H9 (cell line): ENCODE measurements around the gene SEMA4A. TPM values are rescaled to one million over a fixed set of nuclear protein-coding genes. Genes with fewer than 3 reads are reported as not detected.

Experiments used
- DNase-seq: peaks from one replicate; pipeline ENCODE4 v3.0.0-alpha.2; 2017
- H2AFZ ChIP-seq: one replicate; pipeline ENCODE4 v1.6.1; 2013; ENCODE audit warnings: mild to moderate bottlenecking, low read length, control low read depth, moderate library complexity
- H2AK5ac ChIP-seq: 2 replicates; pipeline ENCODE4 v1.6.1; 2013; ENCODE audit warnings: low read length, control low read depth, mixed read lengths; ENCODE audit not compliant: insufficient read length
- H2BK120ac ChIP-seq: one replicate; pipeline ENCODE4 v1.6.1; 2013; ENCODE audit warnings: low read depth, mild to moderate bottlenecking, low read length, control low read depth, inconsistent platforms; ENCODE audit not compliant: poor library complexity, severe bottlenecking
- H2BK12ac ChIP-seq: 2 replicates; pipeline ENCODE4 v1.6.1; 2013; ENCODE audit warnings: low read length, control low read depth, mixed read lengths, low read depth; ENCODE audit not compliant: insufficient read length
- H2BK15ac ChIP-seq: 2 replicates; pipeline ENCODE4 v1.6.1; 2013; ENCODE audit warnings: low read depth, low read length, control low read depth
- H2BK20ac ChIP-seq: one replicate; pipeline ENCODE4 v1.6.1; 2013; ENCODE audit warnings: low read depth, mild to moderate bottlenecking, low read length, control low read depth, inconsistent platforms; ENCODE audit not compliant: poor library complexity, severe bottlenecking
- H2BK5ac ChIP-seq: 2 replicates; pipeline ENCODE4 v1.6.1; 2013; ENCODE audit warnings: low read length, control low read depth, mixed read lengths; ENCODE audit not compliant: insufficient read length
- H3K14ac ChIP-seq: 2 replicates; pipeline ENCODE4 v1.6.1; 2013; ENCODE audit warnings: low read length, control low read depth; ENCODE audit not compliant: insufficient read depth
- H3K18ac ChIP-seq: 2 replicates; pipeline ENCODE4 v1.6.1; 2013; ENCODE audit warnings: low read depth, mild to moderate bottlenecking, mixed read lengths, low read length, control low read depth; ENCODE audit not compliant: insufficient read length
- H3K23ac ChIP-seq: 2 replicates; pipeline ENCODE4 v1.6.1; 2013; ENCODE audit warnings: low read length, control low read depth, mixed read lengths, low read depth; ENCODE audit not compliant: insufficient read length
- H3K23me2 ChIP-seq: 2 replicates; pipeline ENCODE4 v1.6.1; 2013; ENCODE audit warnings: low read depth, mild to moderate bottlenecking, mixed read lengths, low read length, control low read depth; ENCODE audit not compliant: insufficient read length, poor library complexity, severe bottlenecking
- H3K27ac ChIP-seq: 2 replicates; pipeline ENCODE4 v1.5.1; 2013; ENCODE audit warnings: low read length, control low read depth, mixed read lengths, low read depth; ENCODE audit not compliant: insufficient read length
- H3K27me3 ChIP-seq: 2 replicates; pipeline ENCODE4 v1.6.1; 2013; ENCODE audit warnings: low read length, control low read depth, inconsistent platforms; ENCODE audit not compliant: insufficient read depth
- H3K4ac ChIP-seq: 2 replicates; pipeline ENCODE4 v1.6.1; 2013; ENCODE audit warnings: low read depth, mild to moderate bottlenecking, control low read depth, inconsistent platforms, low read length, moderate library complexity
- H3K4me1 ChIP-seq: 2 replicates; pipeline ENCODE4 v1.6.1; 2013; ENCODE audit warnings: low read length, control low read depth, inconsistent platforms; ENCODE audit not compliant: insufficient read depth
- H3K4me2 ChIP-seq: 2 replicates; pipeline ENCODE4 v1.6.1; 2013; ENCODE audit warnings: low read length, control low read depth, mixed read lengths; ENCODE audit not compliant: insufficient read length, insufficient read depth
- H3K56ac ChIP-seq: 2 replicates; pipeline ENCODE4 v1.6.1; 2013; ENCODE audit warnings: low read depth, mild to moderate bottlenecking, mixed read lengths, low read length, control low read depth; ENCODE audit not compliant: insufficient read length
- H3K79me1 ChIP-seq: 2 replicates; pipeline ENCODE4 v1.6.1; 2013; ENCODE audit warnings: low read depth, mild to moderate bottlenecking, moderate library complexity, low read length, control low read depth, inconsistent platforms; ENCODE audit not compliant: insufficient read depth, poor library complexity, severe bottlenecking
- H3K79me2 ChIP-seq: 2 replicates; pipeline ENCODE4 v1.6.1; 2013; ENCODE audit warnings: low read length, control low read depth, inconsistent platforms; ENCODE audit not compliant: insufficient read depth
- H3K9ac ChIP-seq: 2 replicates; pipeline ENCODE4 v1.6.1; 2013; ENCODE audit warnings: low read length, control low read depth, mixed read lengths; ENCODE audit not compliant: insufficient read length; ENCODE audit errors: extremely low read depth
- H3K9me3 ChIP-seq: one replicate; pipeline ENCODE4 v1.6.1; 2013; ENCODE audit warnings: low read depth, low read length, inconsistent platforms; ENCODE audit not compliant: control insufficient read depth
- H3T11ph ChIP-seq: one replicate; pipeline ENCODE4 v1.6.1; 2013; ENCODE audit warnings: mild to moderate bottlenecking, low read length, control low read depth, inconsistent platforms
- H4K20me1 ChIP-seq: one replicate; pipeline ENCODE4 v1.6.1; 2013; ENCODE audit not compliant: control insufficient read depth, insufficient read length, insufficient read depth
- H4K5ac ChIP-seq: 2 replicates; pipeline ENCODE4 v1.6.1; 2013; ENCODE audit warnings: low read depth, mild to moderate bottlenecking, mixed read lengths, low read length, control low read depth; ENCODE audit not compliant: insufficient read length
- H4K8ac ChIP-seq: replicated peaks from 2 replicates; pipeline ENCODE4 v1.6.1; 2013; ENCODE audit warnings: low read length, control low read depth, mixed read lengths, low read depth; ENCODE audit not compliant: insufficient read length
- H4K91ac ChIP-seq: 2 replicates; pipeline ENCODE4 v1.6.1; 2013; ENCODE audit warnings: low read depth, mild to moderate bottlenecking, moderate library complexity, mixed read lengths, low read length, control low read depth; ENCODE audit not compliant: insufficient read length
- H3K27ac Mint-ChIP-seq, 3 experiments: 2 replicates in 2 of 3; 3 replicates in 1 of 3; pipeline ENCODE4 v1.8.0; 2020 to 2021; ENCODE audit warnings: mixed read lengths in 3 of 3, mild to moderate bottlenecking in 1 of 3, moderate library complexity in 1 of 3
- H3K27me3 Mint-ChIP-seq: 2 replicates; pipeline ENCODE4 v1.8.0; 2021; ENCODE audit warnings: low read depth, mild to moderate bottlenecking, moderate library complexity, mixed read lengths
- H3K36me3 Mint-ChIP-seq, 3 experiments: 2 replicates in 2 of 3; 3 replicates in 1 of 3; pipeline ENCODE4 v1.8.0; 2020 to 2021; ENCODE audit warnings: low read depth in 3 of 3, mixed read lengths in 3 of 3; ENCODE audit not compliant: insufficient read depth in 1 of 3
- H3K4me1 Mint-ChIP-seq, 2 experiments: 2 replicates each; pipeline ENCODE4 v1.8.0; 2020; ENCODE audit warnings: mixed read lengths in 2 of 2
- H3K4me3 Mint-ChIP-seq, 2 experiments: 2 replicates in 1 of 2; 3 replicates in 1 of 2; pipeline ENCODE4 v1.8.0; 2020 to 2021; ENCODE audit warnings: mild to moderate bottlenecking in 2 of 2, mixed read lengths in 2 of 2, moderate library complexity in 1 of 2
- H3K9me3 Mint-ChIP-seq, 2 experiments: 2 replicates in 1 of 2; 3 replicates in 1 of 2; pipeline ENCODE4 v1.8.0; 2020; ENCODE audit warnings: mild to moderate bottlenecking in 2 of 2, mixed read lengths in 2 of 2, moderate library complexity in 1 of 2
- WGBS: extraction: QIAGEN DNeasy Blood & Tissue Kit; methylation state at CpG from one replicate; pipeline ENCODE4 v1.1.7; 2013; ENCODE audit warnings: missing lambda C conversion rate, low lambda C conversion rate, mixed read lengths; ENCODE audit not compliant: insufficient read length; ENCODE audit errors: extremely low coverage; 5-methylcytosine and 5-hydroxymethylcytosine counted together
- total RNA-seq: library from RNA; stranded (reverse); gene quantifications from 2 replicates; pipeline ENCODE4 v1.2.1, GENCODE V29; 2021
- TF ChIP-seq, protein P1 (sequence below): fragments of 200-600 bp; sonication (generic); conservative IDR thresholded peaks from 3 replicates; pipeline ENCODE4 v1.8.0; 2021; ENCODE audit warnings: antibody characterized with exemption, mild to moderate bottlenecking

The SEMA4A gene
- total RNA-seq, 1 experiment from 2014 or later, result 11.1 TPM

- Histone ChIP-seq H3K27ac (no peak overlapping the region), H3K4me1 (peaks cover 2% of the 10 kb centered on the region; the same call in 1 of the 2 replicates), H2AK5ac (no peak overlapping the region), H3K9ac (no peak overlapping the region), H4K5ac (no peak overlapping the region), H3K4ac (no peak overlapping the region), H4K8ac (no peak overlapping the region), H3K79me1 (no peaks in the 10 kb centered on the region), H2BK120ac (no peak overlapping the region), H3K56ac (no peak overlapping the region), H3T11ph (no peak overlapping the region), H3K23me2 (peaks cover 13% of the 10 kb centered on the region), H3K23ac (no peak overlapping the region), H2AFZ (no peak overlapping the region), H3K27me3 (no peaks in the 10 kb centered on the region), H3K4me2 (no peak overlapping the region), H4K20me1 (no peaks in the 10 kb centered on the region), H2BK12ac (no peak overlapping the region), H3K79me2 (no peaks in the 10 kb centered on the region), H2BK5ac (no peak overlapping the region), H3K9me3 (no peaks in the 10 kb centered on the region), H2BK20ac (no peak overlapping the region), H4K91ac (no peak overlapping the region), H2BK15ac (no peak overlapping the region), H3K14ac (no peak overlapping the region), H3K18ac (no peak overlapping the region)
- H3K9me3 Mint-ChIP-seq, result no peaks in the 10 kb centered on the region; a peak in 1 of 5 replicates
- H3K36me3 Mint-ChIP-seq, result peaks cover 0 to 9% (median 2%) of the 10 kb centered on the region in 3 experiments; a peak in 3 of 7 replicates
- peaks cover 4% of the 10 kb centered on the region for H3K27me3 Mint-ChIP-seq
- WGBS, result no CpG with 5 or more reads among the region's 8 CpGs
- DNase-seq, result no peak
- H3K27ac Mint-ChIP-seq, result no peak overlapping the region
- H3K4me1 Mint-ChIP-seq, result peaks cover 58 to 69% of the 10 kb centered on the region in 2 experiments
- H3K4me3 Mint-ChIP-seq, result no peak overlapping the region
- TF ChIP-seq, protein P1, sequence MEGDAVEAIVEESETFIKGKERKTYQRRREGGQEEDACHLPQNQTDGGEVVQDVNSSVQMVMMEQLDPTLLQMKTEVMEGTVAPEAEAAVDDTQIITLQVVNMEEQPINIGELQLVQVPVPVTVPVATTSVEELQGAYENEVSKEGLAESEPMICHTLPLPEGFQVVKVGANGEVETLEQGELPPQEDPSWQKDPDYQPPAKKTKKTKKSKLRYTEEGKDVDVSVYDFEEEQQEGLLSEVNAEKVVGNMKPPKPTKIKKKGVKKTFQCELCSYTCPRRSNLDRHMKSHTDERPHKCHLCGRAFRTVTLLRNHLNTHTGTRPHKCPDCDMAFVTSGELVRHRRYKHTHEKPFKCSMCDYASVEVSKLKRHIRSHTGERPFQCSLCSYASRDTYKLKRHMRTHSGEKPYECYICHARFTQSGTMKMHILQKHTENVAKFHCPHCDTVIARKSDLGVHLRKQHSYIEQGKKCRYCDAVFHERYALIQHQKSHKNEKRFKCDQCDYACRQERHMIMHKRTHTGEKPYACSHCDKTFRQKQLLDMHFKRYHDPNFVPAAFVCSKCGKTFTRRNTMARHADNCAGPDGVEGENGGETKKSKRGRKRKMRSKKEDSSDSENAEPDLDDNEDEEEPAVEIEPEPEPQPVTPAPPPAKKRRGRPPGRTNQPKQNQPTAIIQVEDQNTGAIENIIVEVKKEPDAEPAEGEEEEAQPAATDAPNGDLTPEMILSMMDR, result no peak
Observed at GRCh38 chr1:156118177-156118868, 35.1 kb upstream of the SEMA4A start.
